ENCODE data around the gene CLDN11.

Gene CLDN11

DNA sequence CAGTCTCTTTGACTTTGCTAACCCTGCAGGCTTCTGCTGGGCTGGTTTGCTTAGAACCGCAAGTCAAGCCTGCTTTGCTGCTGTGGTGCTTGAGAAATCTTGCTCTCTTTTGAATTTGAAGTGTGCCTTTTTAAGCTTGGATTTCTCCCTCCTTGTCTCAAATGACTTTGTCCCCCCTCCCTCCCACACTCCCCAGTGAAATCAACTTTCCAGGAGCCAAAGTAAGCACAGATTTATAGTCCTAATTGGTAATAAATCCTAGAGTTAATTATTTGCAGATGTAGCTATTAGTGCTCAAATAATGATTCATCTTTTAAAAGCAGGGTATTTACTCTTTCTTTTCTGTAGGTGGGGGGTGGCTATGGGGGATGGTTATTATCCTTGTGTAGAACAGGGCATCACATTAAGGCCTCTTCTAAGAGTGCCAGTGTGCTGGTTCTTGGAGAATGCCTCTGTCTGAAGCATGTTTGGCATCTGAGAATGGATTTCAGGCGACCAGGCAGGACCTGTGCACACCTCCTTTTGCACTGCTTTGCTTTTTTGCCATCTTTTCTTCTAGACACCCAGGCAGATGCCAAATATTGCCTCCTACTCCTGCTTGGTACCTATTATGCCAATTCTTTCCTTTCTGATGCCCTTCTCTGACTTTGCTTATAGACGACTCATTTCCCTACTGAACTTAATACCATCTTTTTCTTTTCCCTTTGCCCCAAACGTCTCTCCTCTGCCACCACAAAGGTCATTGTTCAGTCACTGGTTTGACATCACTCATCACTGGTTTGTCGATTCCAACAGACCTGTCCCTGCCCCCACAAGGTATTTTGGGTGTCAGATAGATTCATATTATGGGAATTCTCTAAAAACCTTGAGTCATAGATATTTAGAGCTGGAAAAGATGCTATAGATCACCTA lies 50.7 kb downstream of the CLDN11 start (continued):
- no peak for TF ChIP-seq ZBTB6 (tag by site-specific recombination; IDR thresholded peaks at IDR 0.05)
- no peak for TF ChIP-seq REST (tag by site-specific recombination; IDR thresholded peaks at IDR 0.05)
- TF ChIP-seq ZNF184 (tag by site-specific recombination; IDR thresholded peaks at IDR 0.05), result peak; percentile 42; the same call in 1 of the 2 replicates
- no peak for TF ChIP-seq ZNF10 (tag by site-specific recombination; IDR thresholded peaks at IDR 0.05)
- peak; percentile 76; the same call in 1 of the 2 replicates for TF ChIP-seq BCL11A (tag by site-specific recombination; IDR thresholded peaks at IDR 0.05; ENCODE audit: low read depth)
- no peak for TF ChIP-seq GLIS2 (tag by site-specific recombination; IDR thresholded peaks at IDR 0.05)
- no peak for TF ChIP-seq ZNF132 (tag by site-specific recombination; IDR thresholded peaks at IDR 0.05; ENCODE audit: borderline replicate concordance)
- TF ChIP-seq HOXC10 (CRISPR knock-in tag; IDR thresholded peaks at IDR 0.05), result no peak
- TF ChIP-seq, protein P1, sequence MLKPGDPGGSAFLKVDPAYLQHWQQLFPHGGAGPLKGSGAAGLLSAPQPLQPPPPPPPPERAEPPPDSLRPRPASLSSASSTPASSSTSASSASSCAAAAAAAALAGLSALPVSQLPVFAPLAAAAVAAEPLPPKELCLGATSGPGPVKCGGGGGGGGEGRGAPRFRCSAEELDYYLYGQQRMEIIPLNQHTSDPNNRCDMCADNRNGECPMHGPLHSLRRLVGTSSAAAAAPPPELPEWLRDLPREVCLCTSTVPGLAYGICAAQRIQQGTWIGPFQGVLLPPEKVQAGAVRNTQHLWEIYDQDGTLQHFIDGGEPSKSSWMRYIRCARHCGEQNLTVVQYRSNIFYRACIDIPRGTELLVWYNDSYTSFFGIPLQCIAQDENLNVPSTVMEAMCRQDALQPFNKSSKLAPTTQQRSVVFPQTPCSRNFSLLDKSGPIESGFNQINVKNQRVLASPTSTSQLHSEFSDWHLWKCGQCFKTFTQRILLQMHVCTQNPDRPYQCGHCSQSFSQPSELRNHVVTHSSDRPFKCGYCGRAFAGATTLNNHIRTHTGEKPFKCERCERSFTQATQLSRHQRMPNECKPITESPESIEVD (tag by site-specific recombination; IDR thresholded peaks at IDR 0.05), result peak; percentile 74
- TF ChIP-seq, protein P2, sequence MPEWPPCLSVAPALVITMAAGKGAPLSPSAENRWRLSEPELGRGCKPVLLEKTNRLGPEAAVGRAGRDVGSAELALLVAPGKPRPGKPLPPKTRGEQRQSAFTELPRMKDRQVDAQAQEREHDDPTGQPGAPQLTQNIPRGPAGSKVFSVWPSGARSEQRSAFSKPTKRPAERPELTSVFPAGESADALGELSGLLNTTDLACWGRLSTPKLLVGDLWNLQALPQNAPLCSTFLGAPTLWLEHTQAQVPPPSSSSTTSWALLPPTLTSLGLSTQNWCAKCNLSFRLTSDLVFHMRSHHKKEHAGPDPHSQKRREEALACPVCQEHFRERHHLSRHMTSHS (tag by site-specific recombination; IDR thresholded peaks at IDR 0.05), result no peak
- TF ChIP-seq ZNF843 (tag by site-specific recombination; IDR thresholded peaks at IDR 0.05), result peak; percentile 73
- TF ChIP-seq PRDM1 (tag by site-specific recombination; IDR thresholded peaks at IDR 0.05), result no peak
- TF ChIP-seq ZNF169 (tag by site-specific recombination; IDR thresholded peaks at IDR 0.05), result no peak
- TF ChIP-seq ZNF76 (tag by site-specific recombination; IDR thresholded peaks at IDR 0.05; ENCODE audit: borderline replicate concordance, low read depth), result no peak
- no peak for TF ChIP-seq ZNF366 (tag by site-specific recombination; conservative IDR thresholded peaks at IDR 0.05)
- TF ChIP-seq, protein P3, sequence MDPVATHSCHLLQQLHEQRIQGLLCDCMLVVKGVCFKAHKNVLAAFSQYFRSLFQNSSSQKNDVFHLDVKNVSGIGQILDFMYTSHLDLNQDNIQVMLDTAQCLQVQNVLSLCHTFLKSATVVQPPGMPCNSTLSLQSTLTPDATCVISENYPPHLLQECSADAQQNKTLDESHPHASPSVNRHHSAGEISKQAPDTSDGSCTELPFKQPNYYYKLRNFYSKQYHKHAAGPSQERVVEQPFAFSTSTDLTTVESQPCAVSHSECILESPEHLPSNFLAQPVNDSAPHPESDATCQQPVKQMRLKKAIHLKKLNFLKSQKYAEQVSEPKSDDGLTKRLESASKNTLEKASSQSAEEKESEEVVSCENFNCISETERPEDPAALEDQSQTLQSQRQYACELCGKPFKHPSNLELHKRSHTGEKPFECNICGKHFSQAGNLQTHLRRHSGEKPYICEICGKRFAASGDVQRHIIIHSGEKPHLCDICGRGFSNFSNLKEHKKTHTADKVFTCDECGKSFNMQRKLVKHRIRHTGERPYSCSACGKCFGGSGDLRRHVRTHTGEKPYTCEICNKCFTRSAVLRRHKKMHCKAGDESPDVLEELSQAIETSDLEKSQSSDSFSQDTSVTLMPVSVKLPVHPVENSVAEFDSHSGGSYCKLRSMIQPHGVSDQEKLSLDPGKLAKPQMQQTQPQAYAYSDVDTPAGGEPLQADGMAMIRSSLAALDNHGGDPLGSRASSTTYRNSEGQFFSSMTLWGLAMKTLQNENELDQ (tag by site-specific recombination; IDR thresholded peaks at IDR 0.05; ENCODE audit: low read depth), result no peak
- TF ChIP-seq ZBTB44 (tag by site-specific recombination; IDR thresholded peaks at IDR 0.05), result no peak
- no peak for TF ChIP-seq ZNF292 (tag by site-specific recombination; IDR thresholded peaks at IDR 0.05; ENCODE audit: borderline replicate concordance, low read depth)
- TF ChIP-seq CTCF (tag by site-specific recombination; IDR thresholded peaks at IDR 0.05), result no peak
- TF ChIP-seq ZNF585B (tag by site-specific recombination; IDR thresholded peaks at IDR 0.05), result no peak
- TF ChIP-seq IKZF3 (tag by site-specific recombination; IDR thresholded peaks at IDR 0.05), result peak; percentile 34; the same call in 1 of the 2 replicates
- TF ChIP-seq, protein P4, sequence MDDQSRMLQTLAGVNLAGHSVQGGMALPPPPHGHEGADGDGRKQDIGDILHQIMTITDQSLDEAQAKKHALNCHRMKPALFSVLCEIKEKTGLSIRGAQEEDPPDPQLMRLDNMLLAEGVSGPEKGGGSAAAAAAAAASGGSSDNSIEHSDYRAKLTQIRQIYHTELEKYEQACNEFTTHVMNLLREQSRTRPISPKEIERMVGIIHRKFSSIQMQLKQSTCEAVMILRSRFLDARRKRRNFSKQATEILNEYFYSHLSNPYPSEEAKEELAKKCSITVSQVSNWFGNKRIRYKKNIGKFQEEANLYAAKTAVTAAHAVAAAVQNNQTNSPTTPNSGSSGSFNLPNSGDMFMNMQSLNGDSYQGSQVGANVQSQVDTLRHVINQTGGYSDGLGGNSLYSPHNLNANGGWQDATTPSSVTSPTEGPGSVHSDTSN (CRISPR knock-in tag; IDR thresholded peaks at IDR 0.05), result no peak

Data from HEK293 (cell line).